ENCODE measurements around the gene CYP4X1.
"Not testable (repeated sequence)": the region's sequence is repeated elsewhere in the genome, so short reads cannot be mapped to it uniquely, and the experiment has no call there.

Gene CYP4X1, protein sequence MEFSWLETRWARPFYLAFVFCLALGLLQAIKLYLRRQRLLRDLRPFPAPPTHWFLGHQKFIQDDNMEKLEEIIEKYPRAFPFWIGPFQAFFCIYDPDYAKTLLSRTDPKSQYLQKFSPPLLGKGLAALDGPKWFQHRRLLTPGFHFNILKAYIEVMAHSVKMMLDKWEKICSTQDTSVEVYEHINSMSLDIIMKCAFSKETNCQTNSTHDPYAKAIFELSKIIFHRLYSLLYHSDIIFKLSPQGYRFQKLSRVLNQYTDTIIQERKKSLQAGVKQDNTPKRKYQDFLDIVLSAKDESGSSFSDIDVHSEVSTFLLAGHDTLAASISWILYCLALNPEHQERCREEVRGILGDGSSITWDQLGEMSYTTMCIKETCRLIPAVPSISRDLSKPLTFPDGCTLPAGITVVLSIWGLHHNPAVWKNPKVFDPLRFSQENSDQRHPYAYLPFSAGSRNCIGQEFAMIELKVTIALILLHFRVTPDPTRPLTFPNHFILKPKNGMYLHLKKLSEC

DNA sequence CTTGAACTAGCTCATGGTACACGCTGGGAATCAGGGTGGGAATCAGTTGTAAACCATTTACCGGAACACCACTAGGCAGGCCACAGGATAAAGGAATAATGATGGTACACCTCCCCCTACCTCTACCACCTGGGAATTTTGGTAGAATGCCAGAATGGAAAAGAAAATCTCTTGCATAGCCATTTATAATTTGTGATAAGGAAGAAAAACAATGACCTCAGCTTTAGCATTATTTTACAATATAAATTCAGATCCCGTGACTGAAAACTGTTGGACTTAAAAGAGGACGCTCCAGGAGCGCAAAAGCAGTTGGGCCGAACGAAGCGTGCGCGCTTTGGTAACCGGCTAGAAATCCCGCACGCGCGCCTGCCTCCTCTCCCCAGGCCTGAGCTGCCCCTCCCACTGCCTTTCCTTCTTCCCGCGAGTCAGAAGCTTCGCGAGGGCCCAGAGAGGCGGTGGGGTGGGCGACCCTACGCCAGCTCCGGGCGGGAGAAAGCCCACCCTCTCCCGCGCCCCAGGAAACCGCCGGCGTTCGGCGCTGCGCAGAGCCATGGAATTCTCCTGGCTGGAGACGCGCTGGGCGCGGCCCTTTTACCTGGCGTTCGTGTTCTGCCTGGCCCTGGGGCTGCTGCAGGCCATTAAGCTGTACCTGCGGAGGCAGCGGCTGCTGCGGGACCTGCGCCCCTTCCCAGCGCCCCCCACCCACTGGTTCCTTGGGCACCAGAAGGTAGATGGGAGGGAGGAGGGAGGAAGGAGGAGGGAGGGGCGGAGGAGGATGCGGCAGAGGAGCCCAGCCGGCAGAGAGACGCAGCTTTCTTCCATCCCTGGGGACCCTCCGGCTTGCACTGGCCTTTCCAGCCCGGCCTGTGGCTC lies at the start of gene CYP4X1:
CYP4X1 (plus strand) TSS at position 402 of the 873 bp plus-strand sequence; CDS start at position 551, 149 bp downstream.
- DNase-seq (ENCODE audit: low read depth in 2 of 2), result no peak

DNA sequence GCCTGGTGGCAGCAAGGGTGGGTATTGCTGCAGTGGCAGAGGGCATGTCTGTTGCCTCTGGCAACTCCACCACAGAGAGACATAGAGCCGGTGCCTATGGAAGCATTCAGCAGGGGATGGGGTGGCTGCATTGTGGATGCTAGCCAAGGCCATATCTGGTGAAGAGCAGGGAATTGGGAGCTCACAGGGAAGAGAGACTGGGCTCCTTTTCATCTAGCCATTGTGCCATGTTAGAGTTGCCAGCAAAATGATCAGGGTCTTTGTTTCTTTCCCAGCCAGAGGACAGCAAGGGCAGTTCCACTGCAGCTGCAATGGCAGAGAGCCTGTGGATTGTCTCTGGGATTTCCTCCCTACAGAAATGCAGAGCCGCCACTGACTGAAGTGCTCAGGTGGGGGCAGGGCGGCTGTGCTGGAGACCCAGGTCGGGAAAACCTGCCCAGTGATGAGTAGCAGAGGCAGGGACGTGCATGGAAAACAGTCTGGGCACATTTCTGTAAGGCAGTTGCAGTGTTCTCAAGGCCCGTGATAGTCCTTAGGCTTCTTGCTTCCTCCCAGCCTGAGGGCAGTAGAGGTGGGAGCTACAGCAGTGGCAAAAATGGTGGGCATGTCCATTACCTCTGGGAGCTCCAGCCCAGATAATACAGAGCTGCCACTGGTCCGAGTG lies 40.2 kb upstream of the CYP4X1 start:
- no peak for DNase-seq (ENCODE audit: low read depth in 2 of 2)

DNA sequence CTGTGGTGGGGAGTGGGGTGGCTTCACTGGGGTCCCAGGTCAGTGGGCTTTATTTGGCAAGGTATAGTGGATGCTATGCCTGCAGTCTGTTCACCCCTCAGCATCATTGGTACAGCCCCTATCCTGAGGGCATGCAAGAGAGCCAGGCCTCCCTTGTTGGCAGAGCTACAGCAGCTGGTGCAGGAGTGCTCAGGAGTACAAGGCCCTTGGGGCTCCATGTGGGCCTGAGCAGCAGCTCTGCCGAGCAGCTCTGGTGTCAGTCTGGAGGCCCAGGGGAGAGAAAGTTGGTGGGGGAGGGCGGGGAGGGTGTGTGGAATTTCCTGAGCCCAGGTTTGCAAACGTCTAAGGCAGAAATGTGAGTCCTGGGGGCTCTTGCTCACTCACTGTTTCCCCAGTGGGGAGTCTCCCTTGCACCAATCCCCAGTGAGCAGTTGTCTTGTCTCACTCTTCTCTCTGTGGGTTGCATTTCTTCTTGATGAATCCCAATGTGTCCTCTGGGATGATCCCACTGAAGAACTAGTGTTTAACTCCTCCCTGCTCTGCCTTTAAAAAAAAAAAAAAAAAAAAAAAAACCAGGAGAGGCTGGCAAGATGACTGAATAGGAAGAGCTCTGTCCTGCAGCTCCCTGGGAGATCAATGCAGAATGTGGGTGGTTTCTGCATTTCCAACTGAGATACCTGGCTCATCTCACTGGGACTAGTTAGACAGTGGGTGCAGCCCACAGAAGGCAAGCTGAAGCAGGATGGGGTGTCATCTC lies 39.5 kb upstream of the CYP4X1 start:
- no peak for DNase-seq (ENCODE audit: low read depth in 2 of 2)

DNA sequence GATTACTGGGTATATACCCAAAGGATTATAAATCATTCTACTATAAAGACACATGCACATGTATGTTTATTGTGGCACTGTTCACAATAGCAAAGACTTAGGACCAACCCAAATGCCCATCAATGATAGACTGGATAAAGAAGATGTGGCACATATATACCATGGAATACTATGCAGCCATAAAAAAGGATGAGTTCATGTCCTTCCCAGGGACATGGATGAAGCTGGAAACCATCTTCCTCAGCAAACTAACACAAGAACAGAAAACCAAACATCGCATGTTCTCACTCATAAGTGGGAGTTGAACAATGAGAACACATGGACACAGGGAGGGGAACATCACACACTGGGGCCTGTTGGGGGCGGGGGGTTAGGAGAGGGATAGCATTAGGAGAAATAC lies 32.9 kb upstream of the CYP4X1 start:
- DNase-seq (ENCODE audit: low read depth in 2 of 2), result not testable (repeated sequence)

DNA sequence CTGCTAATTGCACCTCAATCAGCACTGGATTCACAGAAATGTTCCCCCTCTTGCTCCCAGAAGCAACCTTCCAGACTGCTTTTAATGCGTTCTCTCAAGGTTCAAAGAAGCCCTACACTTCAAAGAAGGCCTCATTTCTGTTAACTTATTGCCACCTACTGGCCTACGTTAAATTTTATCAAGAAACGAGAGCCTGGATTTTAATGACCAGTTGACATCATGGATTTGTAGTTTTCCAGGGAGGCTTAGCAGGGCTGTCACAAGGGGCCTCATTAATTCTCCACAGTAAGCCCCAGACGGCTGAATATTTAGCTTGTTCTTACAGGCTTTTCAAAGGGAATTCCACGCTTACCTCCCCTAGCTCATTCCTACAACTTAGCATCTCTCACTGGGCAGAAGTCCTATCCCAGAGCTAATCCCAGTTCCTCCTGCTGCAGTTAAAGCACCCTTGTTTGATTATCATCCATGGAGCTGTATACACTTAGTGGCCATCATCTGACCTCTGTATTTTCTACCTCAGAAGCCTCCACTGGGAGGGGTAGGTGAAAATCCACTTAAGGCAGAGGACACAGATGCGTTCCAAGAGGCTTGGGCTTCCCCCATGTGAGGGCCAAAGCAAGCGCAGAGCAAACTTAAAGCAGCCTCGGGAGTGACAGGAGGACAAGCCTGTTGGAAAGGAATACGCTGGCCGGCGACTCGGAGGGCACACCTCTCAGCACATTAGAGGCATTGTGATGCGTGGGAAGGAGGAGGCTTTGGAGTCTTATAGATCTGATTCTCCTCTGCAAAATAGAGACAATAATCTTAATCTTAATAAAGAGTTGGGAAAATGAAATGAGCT lies 32.2 kb upstream of the CYP4X1 start:
- no peak for DNase-seq (ENCODE audit: low read depth in 2 of 2)

DNA sequence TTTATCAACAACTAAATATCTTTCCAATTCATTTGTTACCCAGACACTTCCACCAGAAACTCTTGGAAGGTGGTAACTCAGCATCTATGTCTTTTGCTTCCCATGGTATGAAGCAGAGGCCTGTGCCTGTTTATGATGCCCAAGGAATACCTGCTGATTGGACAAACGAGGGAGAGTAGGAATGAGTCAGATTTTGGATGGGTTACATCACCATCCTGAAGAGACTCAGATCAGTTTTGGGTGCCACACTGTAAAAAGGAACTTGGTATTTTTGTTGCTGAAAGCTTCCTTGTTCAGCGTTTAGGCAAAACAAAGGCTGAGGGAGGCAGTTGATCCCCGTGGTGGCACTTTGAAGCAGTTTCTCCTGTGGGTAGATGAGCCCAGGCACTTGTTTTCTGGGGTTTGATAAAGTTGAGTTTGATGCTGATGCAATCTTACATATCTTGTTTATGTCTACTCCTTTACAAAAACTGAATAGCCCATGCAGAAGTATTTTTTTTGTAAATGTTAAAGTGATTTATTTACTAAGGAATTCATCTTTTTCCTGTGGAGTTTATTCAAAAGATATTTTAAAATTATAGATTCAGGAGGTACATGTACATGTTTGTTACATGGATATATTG lies 26.7 kb upstream of the CYP4X1 start:
- no peak for DNase-seq (ENCODE audit: low read depth in 2 of 2)

DNA sequence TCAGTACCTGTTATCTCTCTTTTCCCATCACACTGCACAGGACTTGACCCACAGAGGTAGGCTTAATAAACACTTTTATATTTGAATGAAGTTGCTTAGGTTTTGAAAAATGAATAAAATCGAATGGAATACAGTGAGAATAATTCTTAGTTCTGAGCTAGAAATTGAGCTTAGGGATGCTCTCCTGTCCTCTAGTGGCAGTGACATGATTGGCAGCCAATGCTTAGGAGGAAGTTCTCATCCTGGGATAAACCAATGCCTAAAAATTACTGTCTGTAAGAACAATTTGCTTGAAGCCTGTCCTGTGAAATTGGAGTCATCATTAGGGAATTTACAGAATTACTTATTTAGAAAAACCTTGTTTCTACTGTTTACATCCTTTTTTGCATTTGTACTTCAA lies 21.3 kb upstream of the CYP4X1 start:
- DNase-seq (ENCODE audit: low read depth in 2 of 2), result no peak

DNA sequence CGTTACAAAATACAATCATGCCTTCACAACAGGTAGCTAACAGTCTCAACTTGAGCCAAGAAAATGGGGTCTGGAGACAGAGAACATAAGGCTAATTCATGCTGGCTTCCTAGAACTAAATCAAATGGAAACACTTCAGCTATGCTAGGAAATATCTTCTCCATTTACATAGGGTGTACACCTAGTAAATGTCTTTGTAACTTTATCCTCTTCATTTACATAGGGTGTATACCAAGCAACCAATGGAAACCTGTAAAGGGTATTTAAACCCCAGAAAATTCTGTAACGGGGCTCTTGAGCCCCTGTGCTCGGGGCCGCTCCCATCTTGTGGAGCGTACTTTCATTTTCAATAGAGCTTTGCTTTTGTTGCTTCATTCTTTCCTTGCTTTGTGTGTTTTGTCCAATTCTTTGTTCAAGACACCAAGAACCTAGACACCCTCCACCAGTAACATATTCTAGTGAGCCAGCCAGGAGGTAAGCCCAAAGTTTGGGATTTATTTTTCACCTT lies 19.5 kb upstream of the CYP4X1 start:
- DNase-seq (ENCODE audit: low read depth in 2 of 2), result no peak

DNA sequence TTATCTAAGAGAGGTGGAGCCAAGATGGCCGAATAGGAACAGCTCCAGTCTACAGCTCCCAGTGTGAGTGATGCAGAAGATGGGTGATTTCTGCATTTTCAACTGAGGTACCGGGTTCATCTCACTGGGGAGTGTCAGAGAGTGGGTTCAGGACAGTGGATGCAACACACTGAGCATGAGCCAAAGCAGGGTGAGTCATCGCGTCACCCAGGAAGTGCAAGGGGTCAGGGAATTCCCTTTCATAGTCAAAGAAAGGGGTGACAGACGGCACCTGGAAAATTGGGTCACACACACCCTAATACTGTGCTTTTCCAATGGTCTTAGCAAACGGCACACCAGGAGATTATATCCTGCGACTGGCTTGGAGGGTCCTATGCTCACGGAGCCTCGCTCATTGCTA lies 17.0 kb upstream of the CYP4X1 start:
- not testable (repeated sequence) for DNase-seq (ENCODE audit: low read depth in 2 of 2)

DNA sequence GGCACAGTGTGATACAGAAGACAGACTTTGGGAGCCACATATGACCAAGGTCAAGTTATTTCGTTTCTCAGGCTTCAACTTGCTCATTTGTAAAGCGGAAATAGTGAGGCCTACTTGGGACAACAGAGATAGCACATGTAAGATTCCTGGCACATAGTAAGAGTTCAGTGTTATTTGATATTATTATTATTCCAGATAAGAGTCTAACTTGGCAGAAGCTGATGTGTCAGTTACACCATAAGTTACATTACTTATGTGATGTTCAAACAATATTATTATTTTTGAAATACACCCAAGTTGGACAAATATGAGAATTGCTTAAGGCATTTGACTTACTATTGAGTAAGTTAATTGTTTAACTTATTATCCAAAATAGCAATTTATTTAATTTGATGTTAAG lies 10.2 kb upstream of the CYP4X1 start:
- no peak for DNase-seq (ENCODE audit: low read depth in 2 of 2)

DNA sequence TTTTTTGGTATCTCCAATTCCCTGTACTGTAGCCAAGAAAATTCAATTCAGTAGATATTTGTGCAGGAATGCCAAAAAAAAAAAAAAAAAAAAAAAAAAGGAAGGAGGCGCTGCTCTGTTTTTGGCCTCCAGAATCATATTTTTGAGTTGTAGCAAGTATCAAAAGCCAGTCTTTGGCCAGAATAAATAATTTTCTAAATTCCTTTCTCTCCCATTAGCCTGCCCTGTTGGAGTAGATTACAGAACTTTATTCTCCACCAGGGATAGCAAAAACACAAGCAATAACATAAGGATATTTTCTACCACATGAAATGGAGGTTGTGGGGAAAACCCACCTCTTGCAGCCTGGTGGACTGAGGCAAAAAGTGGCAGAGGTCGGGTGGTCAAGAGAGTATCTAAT lies 2.4 kb upstream of the CYP4X1 start:
- DNase-seq (ENCODE audit: low read depth in 2 of 2), result no peak

DNA sequence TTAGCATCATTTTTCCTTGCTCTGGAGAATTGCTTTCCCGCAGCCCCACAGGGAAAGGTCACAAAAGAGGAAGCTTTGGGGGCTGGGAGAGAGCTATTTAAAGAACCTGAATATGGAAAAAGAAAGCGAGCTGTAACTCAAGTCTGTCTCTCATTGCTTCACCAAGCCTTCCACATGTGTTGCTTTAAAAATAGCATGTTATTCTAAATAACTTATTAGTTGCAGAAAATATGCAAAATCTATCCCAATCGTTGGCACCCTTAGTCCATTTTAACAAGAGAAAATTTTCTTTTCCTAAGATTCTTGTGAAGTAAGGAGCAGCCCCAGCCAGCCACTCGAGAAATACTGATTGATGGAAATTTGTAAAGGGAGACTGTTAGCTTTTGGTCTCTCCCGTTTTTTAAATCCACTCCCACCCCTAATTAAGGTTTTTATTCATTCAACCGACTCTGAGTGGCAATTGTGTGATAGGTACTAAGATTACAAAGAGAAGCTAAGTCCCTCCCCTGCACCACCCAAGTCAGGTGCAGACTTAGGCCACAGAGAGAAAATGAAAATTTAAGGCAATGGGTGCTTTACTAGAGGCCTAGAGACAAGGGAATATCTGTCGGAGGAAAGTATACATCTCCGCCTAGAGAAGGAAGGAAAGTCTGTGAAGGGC lies 802 bp downstream of the CYP4X1 start:
- no peak for DNase-seq (ENCODE audit: low read depth in 2 of 2)

DNA sequence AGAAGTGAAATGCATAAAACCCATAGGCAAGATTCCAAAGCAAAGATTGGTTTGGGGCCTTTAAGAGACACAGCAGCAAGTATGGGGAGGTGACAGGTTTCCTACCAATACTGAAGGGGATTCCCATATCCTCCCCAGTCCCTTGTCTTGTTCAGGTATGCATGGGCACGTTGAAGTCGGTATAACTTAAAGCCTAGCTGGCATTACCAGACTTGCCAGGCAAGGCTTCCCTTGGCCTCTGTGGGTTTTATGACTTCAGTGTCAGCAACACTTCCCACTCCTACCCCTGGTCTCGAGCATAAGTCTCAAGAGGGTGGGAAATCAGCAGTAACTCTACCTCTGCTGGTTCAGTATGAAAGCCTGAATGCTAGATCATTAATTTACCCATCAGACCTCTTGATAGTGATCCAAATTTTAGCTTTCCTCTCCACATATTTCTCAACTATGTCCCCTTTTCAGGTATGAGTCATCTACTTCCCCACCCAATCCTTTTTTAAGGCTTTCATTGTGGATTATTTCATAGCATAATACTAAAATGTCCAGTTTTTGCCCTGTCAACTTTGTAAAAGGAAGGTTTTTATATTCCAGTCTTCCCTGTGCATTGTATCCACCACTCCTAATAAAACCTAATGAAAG lies 6.8 kb downstream of the CYP4X1 start:
- DNase-seq (ENCODE audit: low read depth in 2 of 2), result no peak

DNA sequence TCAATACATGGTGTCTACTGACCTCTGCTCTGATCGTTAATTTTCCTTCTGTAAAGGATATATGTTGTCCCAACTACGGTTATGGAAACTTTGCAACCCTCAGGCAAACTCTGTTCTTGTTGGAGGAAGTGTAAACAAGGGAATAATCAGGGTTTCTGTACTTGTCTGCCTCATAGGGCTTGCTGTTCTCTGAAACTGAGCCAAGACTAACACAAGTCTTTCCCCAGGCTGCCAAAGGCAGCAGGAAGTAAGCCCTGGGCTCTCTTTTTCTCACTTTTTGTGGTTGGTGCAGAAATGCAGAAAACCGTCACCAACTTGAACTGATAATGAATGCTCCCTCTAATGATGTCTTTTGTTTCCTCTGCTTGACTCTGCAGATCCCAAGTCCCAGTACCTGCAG lies 7.6 kb downstream of the CYP4X1 start:
- no peak for DNase-seq (ENCODE audit: low read depth in 2 of 2)

DNA sequence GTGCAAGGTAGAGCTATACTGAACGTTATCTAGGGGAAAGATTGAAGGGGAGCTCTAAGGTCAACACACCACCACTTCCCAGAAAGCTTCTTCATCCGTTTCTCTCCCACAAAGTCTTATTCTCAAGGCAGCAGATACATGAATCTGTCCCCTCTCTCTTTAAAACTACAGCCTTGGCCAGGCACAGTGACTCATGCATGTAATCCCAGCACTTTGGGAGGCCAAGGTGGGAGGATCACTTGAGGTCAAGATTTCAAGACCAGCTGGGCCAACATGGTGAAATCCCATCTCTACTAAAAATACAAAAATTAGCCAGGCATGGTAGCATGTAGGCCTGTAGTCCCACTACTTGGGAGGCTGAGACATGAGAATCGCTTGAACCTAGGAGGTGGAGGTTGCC lies 8.1 kb downstream of the CYP4X1 start:
- no peak for DNase-seq (ENCODE audit: low read depth in 2 of 2)

DNA sequence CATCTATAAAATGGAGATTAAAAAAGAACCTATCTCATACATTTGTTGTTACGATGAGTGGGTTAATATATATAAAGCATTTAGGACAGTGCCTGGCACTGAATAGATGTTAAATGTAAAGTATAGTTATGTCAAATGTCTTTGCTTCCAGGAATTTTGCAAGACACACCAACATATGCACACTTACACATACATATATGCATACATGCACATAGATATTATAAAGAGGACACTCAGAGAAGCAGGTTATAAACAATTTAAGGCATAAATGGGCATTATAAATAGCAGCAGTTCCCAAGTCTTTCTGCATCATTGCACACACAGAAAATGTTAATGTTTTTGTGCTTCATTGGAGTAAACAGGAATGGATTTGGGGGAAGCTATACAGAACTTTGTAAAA lies 13.3 kb downstream of the CYP4X1 start:
- DNase-seq (ENCODE audit: low read depth in 2 of 2), result no peak

DNA sequence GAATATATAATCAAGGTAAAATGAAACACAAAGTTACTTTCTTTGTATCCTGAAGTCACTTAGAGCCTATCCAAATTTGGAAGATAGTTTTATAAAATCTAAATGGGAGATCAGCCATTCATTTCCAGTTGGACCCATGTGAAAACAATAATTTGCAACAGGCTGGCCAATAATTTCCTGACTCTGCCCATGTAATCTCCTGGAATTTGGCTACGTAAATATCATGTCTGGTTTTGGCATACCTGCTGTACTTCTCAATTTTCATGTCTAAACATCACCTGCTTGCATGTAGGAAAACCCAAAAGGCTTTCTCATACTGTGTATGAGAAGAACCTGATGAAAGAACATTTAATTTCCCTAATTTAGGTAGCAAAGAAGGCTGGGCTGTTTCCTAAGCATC lies 35.9 kb downstream of the CYP4X1 start:
- DNase-seq (ENCODE audit: low read depth in 2 of 2), result no peak

DNA sequence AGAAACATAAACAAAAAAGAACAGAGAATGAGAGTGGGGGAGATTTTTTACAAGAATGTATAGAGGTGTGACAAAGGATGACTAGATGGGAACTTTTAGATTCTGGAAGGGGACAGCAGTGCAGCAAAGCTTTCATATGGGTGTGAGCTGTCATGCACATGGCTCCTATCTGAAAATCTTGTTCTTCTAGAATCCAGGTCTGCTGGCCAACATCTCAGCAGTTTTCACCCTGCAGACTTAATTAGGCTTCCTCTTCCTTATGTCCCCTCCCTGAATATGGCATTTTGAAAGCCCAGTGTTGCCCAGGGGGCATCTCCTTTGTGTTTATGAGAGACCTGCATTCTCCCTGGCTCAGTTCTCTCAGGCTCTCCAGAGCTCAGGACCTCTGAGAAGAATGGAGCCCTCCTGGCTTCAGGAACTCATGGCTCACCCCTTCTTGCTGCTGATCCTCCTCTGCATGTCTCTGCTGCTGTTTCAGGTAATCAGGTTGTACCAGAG lies 43.7 kb downstream of the CYP4X1 start, which contains the start of gene CYP4Z1:
CYP4Z1 (plus strand) TSS at position 135 of the 498 bp plus-strand sequence; CDS start at position 395, 260 bp downstream.
- no peak for DNase-seq (ENCODE audit: low read depth in 2 of 2)

Data from fibroblast of skin of left biceps (primary cell).